ENCODE results near the gene RAB33A. TPM values are rescaled to one million over a fixed set of nuclear protein-coding genes. Genes with fewer than 3 reads are reported as not detected.
A peak's percentile ranks its signal among the peaks of the same experiment; 100 is the strongest.

The RAB33A gene
- polyA plus RNA-seq, 2 of the 4 experiments (the other 2 are of a cell fraction): 0.31 to 0.32 TPM

GRCh38 chrX:130139474-130140201 is 32.1 kb upstream of the RAB33A start:
- TF ChIP-seq HES2 (IDR thresholded peaks at IDR 0.05): no peak
- no peak for TF ChIP-seq FOXS1 (CRISPR knock-in tag; IDR thresholded peaks at IDR 0.05)
- TF ChIP-seq BHLHE40 (IDR thresholded peaks at IDR 0.05; ENCODE audit: low read depth, low read length): no peak
- no peak for TF ChIP-seq KDM1A (IDR thresholded peaks at IDR 0.05; ENCODE audit: low read depth)
- no peak for TF ChIP-seq USF2 (IDR thresholded peaks at IDR 0.05)
- no peak for TF ChIP-seq SREBF2 (IDR thresholded peaks at IDR 0.05)
- no peak for TF ChIP-seq ZC3H11A (IDR thresholded peaks at IDR 0.05)
- no peak for TF ChIP-seq CBX2 (IDR thresholded peaks at IDR 0.05; ENCODE audit: borderline replicate concordance, low read depth)
- no peak for TF ChIP-seq TFCP2L1 (CRISPR knock-in tag; IDR thresholded peaks at IDR 0.05)
- no peak for TF ChIP-seq KDM5A (IDR thresholded peaks at IDR 0.05)
- Histone ChIP-seq H3K4me3 (no peak overlapping the region), H3K9me3 (no peaks in the 10 kb centered on the region), H3K4me2 (no peak overlapping the region), H3K27ac (no peak overlapping the region), H3K4me1 (no peaks in the 10 kb centered on the region)
- WGBS (ENCODE audit: missing lambda C conversion rate): 88% methylated on average over 3 of the region's 3 CpGs
- ATAC-seq (no peak), FAIRE-seq (peak; percentile 51), DNase-seq (ENCODE audit: low read depth in 1 of 2, low spot score in 1 of 2) (no peak)
- CTCF ChIA-PET: interaction anchor here (0.6 to 1.7 kb wide), 4 partner anchors 9 to 32 kb away, joined by 3 to 5 read pairs (median 4); no protein-coding TSS in a partner anchor
- POLR2A ChIA-PET: no interaction called here

GRCh38 chrX:130144509-130144908 is 27.3 kb upstream of the RAB33A start:
- no peaks in the 10 kb centered on the region for H3K9me3 ChIP-seq
- ChIA-PET CTCF (no interaction called here), POLR2A (no interaction called here)
- H3K27ac ChIP-seq: no peak overlapping the region
- DNase-seq (ENCODE audit: low read depth in 1 of 2, low spot score in 1 of 2) (no peak), FAIRE-seq (no peak), ATAC-seq (no peak)
- H3K4me1 ChIP-seq: no peaks in the 10 kb centered on the region
- no peak overlapping the region for H3K4me3 ChIP-seq
- no peak overlapping the region for H3K4me2 ChIP-seq
- WGBS (ENCODE audit: missing lambda C conversion rate): 88% methylated on average over 3 of the region's 3 CpGs
- 0 out of 5 replicates have a peak, but pooled peaks of 1 of the 2 experiments have one; percentile 8 for TF ChIP-seq RAD21 (conservative IDR thresholded peaks at IDR 0.05 in 1 of 2, IDR thresholded peaks at IDR 0.05 in 1 of 2)
- TF ChIP-seq ATOH8 (CRISPR knock-in tag; IDR thresholded peaks at IDR 0.05; ENCODE audit: low read depth): no peak

- ChIA-PET CTCF (interaction anchor here (1.1 to 3.1 kb wide), 2 partner anchors 24 to 47 kb away, joined by 3 to 15 read pairs; no protein-coding TSS in a partner anchor), POLR2A (no interaction called here)
- ATAC-seq (no peak), DNase-seq (ENCODE audit: low read depth in 1 of 2, low spot score in 1 of 2) (no peak), FAIRE-seq (no peak)
- H3K4me1 ChIP-seq: no peaks in the 10 kb centered on the region
- H3K4me2 ChIP-seq: no peak overlapping the region
- no peak overlapping the region for H3K27ac ChIP-seq
- no peak overlapping the region for H3K4me3 ChIP-seq
- peak; percentile 62 for TF ChIP-seq MAFK (IDR thresholded peaks at IDR 0.05; ENCODE audit: partially characterized antibody)
- no peak for TF ChIP-seq HDAC2 (IDR thresholded peaks at IDR 0.05)
- 76% methylated on average over 4 of the region's 4 CpGs for WGBS (ENCODE audit: missing lambda C conversion rate)
- H3K9me3 ChIP-seq: no peaks in the 10 kb centered on the region
Observed at GRCh38 chrX:130145123-130145522, 26.6 kb upstream of the RAB33A start.

GRCh38 chrX:130147631-130148030 is 24.1 kb upstream of the RAB33A start:
- CTCF ChIA-PET: interaction anchor here (0.5 to 3.1 kb wide), 8 partner anchors 9 to 87 kb away, joined by 3 to 15 read pairs (median 4); no protein-coding TSS in a partner anchor
- no peak for FAIRE-seq
- no peak for TF ChIP-seq JUN (IDR thresholded peaks at IDR 0.05)
- TF ChIP-seq BCL3 (IDR thresholded peaks at IDR 0.05): no peak
- TF ChIP-seq USF2 (IDR thresholded peaks at IDR 0.05): no peak
- no peak for TF ChIP-seq RFX5 (IDR thresholded peaks at IDR 0.05)
- TF ChIP-seq ZFP36 (IDR thresholded peaks at IDR 0.05; ENCODE audit: borderline replicate concordance, partially characterized antibody): no peak
- TF ChIP-seq HES2 (IDR thresholded peaks at IDR 0.05): no peak
- no peak for TF ChIP-seq MAFK (IDR thresholded peaks at IDR 0.05; ENCODE audit: partially characterized antibody)
- no peak for TF ChIP-seq JUNB (IDR thresholded peaks at IDR 0.05)
- no peak for TF ChIP-seq SREBF2 (IDR thresholded peaks at IDR 0.05)
- TF ChIP-seq E2F6 (IDR thresholded peaks at IDR 0.05; ENCODE audit: borderline replicate concordance, low read depth): no peak
- no peak for TF ChIP-seq ATOH8 (CRISPR knock-in tag; IDR thresholded peaks at IDR 0.05; ENCODE audit: low read depth)
- no peak for TF ChIP-seq SMC3 (IDR thresholded peaks at IDR 0.05)

More at GRCh38 chrX:130147631-130148030, 24.1 kb upstream of the RAB33A start:
- Histone ChIP-seq H3K9me3 (no peaks in the 10 kb centered on the region), H3K4me1 (no peaks in the 10 kb centered on the region), H3K27ac (no peak overlapping the region), H3K4me3 (no peak overlapping the region), H3K4me2 (no peak overlapping the region)
- POLR2A ChIA-PET: interaction anchor here (0.5 kb wide), 1 partner anchor 13 kb away, joined by 3 read pairs; no protein-coding TSS in a partner anchor
- DNase-seq (ENCODE audit: low read depth in 1 of 2, low spot score in 1 of 2): no peak
- no peak for ATAC-seq
- WGBS (ENCODE audit: missing lambda C conversion rate): 86% methylated on average over 5 of the region's 5 CpGs
